Caki2 (cell line): Measurements from ENCODE around the gene BAG2. TPM values are rescaled to one million over a fixed set of nuclear protein-coding genes. Genes with fewer than 3 reads are reported as not detected.
A peak's percentile ranks its signal among the peaks of the same experiment; 100 is the strongest.

Experiments
- DNase-seq: peaks from one replicate; pipeline ENCODE4 v3.0.0-alpha.2; 2015; ENCODE audit warnings: low read depth
- in situ Hi-C: cut with HindIII; loops from 2 replicates; pipeline ENCODE4 v1.10.0; 2016; ENCODE audit warnings: low sequenced_read_pairs, low pct_unique_long_range_greater_than_20kb, mixed read lengths
- total RNA-seq: library from RNA; depleted of rRNA; stranded (reverse); fragments of >200 nt; shearing (Covaris generic); gene quantifications from 2 replicates; pipeline ENCODE4 v1.2.3, GENCODE V29; 2014; ENCODE audit warnings: low replicate concordance; rRNA removed

The BAG2 gene
- total RNA-seq, 1 experiment from 2014 or later, result 39.0 TPM

DNA sequence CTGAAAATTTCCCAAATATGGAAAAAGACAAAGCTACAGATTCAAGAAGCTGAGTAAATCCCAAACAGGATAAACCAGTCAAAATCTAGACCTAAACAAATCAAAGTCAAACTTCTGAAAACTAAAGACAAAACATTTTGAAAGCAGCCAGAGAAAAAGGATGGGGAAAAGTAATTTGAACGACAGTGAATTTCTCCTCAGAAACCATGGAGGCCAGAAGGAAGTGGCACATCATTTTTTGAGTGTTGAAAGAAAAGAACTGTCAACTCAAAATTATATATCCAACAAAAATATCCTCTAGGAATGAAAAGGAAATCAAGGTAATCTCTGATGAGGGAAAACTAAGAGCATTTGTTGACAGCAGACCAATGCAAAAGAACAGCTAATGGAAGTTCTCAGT, 43.1 kb downstream of the BAG2 start:
- in situ Hi-C loops, result no loop called here
- DNase-seq, result no peak

DNA sequence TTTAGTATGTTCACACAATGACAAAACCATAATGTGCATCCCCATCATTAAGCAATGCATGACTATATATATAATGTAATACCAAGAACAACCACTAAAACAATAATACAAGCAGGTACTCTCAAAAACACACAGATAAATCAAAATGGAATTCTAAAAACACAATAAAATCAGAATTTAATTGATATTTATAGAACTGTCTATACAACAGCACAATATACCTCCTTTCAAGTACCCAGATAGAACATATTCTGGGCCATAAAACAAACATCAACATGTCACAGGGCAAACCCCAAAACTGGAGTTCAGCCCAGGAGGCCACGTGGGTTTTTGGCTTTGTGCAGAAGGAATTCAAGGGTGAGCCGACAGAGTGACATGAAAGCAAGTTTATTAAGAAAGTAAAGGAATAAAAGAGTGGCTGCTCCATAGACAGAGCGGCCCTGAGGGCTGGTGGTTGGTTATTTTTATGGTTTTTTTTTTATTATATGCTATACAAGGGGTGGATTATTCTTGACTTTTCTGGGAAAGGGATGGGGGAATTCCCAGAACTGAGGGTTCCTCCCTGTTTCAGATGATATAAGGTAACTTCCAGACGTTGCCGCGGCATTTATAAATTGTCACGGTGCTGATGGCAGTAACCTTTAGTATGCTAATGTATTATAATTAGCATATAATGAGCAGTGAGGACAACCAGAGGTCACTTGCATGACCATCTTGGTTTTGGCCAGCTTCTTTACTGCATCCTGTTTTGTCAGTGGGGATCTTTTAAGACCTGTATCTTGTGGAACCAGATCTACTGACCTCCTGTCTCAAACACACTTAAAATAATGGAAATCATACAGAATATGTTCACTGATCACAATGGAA, 44.3 kb downstream of the BAG2 start:
- DNase-seq, result no peak
- in situ Hi-C loops, result no loop called here

DNA sequence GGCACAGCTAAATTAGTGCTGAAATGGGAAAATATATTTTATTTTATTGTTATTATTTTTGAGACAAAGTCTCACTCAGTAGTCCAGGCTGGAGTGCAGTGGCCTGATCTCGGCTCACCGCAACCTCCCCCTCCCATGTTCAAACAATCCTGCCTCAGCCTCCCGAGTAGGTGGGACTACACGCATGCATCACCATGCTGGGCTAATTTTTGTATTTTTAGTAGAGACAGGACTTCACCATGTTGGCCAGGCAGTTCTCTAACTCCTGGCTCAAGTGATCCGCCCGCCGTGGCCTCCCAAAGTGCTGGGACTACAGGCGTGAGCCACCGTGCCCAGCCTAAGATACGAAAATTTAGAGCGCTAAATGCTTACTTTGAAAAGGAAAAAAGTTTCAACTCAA, 45.1 kb downstream of the BAG2 start:
- in situ Hi-C loops, result no loop called here
- no peak for DNase-seq

DNA sequence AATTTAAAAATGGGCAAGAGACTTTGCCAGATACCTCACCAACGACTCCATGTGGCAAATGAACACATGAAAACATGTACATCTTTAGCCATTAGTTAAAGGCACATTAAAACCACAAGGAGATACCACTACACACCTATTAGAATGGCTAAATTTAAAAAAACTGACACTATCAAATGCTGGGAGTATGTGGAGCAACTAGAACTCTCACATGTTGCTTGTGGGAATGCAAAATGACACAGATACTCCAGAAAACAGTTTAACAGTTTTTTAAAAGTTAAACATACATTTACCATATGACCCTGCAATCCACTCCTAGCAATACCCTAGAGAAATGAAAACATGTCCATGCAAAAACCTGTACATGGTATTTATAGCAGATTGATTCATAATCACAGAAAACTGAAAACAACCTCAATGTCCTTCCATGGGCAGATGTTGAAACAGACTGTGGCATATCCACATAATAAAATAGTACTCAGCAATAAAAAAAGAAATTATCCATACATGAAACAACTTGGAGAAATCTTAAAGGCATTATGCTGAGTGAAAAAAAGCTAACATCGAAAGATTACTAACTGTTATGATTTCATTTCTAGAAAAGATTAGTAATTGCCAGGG, 48.1 kb downstream of the BAG2 start:
- no peak for DNase-seq
- in situ Hi-C loops, result no loop called here

DNA sequence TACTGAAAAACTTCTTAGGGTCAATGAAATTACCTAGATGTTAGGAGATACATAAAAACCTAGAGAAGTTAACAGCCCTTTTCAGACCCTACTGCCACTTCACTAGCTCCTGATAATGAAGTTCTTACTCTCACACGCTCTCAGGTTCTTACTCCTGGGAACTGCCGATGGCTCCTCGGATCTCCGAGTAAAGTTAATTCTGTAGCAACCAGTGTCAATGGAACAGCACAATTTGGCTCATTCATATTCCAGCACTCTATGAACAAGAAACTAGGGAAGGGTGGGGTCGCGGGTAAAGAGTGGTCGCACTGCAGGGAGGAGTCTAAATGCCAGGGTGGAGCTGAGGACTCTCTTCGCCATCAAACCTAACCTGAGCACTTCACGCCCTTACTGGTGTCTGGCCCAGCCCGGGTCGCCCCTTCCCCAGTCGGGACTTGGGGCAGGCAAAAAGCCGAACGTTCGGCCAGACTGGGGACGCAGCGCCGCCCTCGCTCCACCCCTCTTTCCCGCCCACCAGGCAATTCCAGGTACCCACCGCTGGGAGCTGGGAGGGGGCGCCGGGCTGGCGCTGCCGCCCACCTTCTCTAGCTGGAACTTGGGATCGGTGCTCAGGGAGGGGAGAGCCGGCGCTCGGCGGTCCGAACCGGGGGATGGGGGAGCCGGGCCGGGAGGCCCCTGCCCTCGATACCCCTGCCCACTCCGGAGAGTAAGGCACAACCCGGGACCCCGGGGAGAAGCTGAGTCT, 49.2 kb downstream of the BAG2 start:
- in situ Hi-C loops, result no loop called here
- DNase-seq, result peak; percentile 75

DNA sequence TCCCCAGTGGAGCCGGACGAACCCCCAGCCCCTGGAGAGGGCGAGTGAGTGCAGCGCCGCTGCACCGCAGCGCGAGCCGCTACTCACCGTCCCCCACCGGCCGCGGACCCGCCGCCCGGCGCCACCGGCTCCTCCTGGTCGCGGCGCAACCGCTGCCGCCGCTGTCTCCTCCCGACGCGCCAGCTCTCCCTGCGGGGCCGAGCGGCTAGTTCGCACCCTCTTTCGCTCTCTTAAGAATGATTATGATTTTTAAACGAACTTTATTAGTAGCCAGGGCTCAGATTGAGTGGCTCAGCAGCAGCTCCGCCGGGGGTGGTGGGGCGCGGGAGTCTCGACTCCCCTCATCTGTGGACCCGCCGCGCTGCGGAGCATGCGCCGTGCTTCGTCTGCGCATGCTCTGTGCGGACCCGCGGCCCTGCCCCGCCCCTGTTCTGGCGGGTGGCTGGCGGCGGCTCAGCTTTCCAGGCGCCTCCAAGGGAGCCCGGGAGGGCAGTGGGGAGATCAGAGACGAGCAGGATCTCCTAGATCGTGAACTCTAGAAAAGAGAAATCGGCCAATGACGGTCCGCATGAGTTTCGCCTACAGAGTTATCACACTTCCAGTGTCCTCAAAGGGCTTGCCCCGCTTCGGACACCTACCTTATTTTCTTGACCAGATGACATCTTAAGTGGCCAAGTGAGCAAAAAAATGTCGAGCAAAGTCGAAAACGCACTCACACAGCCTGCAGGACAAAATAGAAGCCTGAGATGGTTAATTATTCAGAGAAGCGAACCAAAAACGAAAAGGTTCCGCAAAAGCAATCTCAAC, 50.0 kb downstream of the BAG2 start, which contains the start of gene RAB23:
Gene RAB23 (minus strand): TSS at position 372 of the 807 bp plus-strand sequence. CDS start 11,927 bp downstream, outside the sequence.
- in situ Hi-C loops, result no loop called here
- peak; percentile 93 for DNase-seq

DNA sequence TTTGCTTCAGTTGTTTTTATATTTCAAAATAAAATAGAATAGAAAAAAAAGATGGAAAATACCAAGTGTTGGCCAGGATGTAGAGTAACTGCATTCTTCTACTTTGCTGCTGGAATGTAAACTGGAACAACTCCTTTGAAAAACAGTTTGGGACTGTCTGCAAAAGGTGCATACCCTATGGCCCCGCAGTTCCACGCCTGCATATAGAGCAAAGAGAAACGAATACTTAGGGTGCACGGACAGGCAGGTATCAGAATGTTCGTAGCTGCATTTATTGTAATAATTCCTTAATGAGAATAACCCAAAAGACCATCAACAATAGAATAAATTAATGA, 50.6 kb downstream of the BAG2 start:
- DNase-seq, result no peak
- in situ Hi-C loops, result no loop called here

DNA sequence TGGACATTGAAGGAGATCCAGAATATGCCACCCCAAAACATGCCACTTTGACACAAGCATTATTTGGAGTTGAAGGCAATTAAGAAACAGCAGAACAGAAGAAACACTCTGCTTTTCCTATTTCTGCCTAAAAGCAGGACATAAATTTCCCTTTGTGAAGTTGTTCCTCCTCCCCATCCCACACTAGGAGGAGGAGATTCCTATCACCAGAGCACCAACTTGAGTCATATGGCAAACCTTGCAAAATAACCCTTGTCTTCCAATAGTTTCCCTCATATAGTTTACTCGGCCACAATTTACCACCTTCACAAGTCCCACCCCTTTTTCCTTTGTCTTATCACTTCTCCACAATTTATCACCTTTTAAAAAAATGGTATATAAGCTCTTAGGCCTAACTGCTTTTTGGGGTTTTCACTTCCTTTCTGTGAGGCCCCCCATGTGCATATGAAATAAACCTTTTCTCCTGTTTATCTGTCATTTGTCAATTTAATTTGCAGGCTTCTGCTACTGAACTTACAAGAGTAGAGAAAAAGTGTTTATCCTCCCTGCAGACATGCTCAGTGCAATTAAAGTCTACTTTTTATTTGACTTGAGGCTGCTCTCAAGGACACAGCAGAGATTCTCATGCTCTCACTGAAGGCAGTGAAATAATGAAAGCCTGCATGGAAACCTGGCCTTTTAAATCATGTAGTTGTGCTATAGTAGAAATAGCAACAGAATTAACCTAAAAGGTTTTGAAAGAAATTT, 52.8 kb downstream of the BAG2 start:
- DNase-seq, result no peak
- in situ Hi-C loops, result no loop called here

DNA sequence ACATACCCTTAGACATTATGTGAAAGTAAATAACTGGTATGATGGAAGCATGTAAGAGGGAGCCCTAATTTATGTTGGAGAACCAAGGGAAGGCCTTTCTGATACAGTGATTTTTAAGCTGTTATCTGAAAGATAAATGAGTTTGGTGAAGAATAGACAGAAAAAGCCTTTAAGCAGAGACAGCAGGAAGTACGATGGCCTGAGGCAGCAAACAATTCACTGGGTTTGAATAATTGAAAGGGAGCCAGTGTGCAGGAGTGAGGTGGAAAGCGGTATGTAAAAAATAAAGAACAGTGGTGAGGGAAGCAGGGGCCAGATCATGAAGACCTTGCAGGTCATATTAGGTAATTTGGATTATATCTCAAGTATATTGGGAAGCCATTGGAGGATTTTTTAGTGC, 54.1 kb downstream of the BAG2 start:
- in situ Hi-C loops, result no loop called here
- no peak for DNase-seq

Other genes starting within 250 kb of the BAG2 start
- 7.7 and 25.6 TPM in 2 replicates for gene BEND6, start 217.2 kb upstream of the BAG2 start, total RNA-seq
- gene KIAA1586, start 125.6 kb upstream of the BAG2 start, total RNA-seq, result 6.9 and 28.4 TPM in 2 replicates
- 21.4 and 25.3 TPM in 2 replicates for gene ZNF451, start 82.1 kb upstream of the BAG2 start, total RNA-seq
- gene RAB23, start 50.0 kb downstream of the BAG2 start, total RNA-seq, result 17.0 and 25.2 TPM in 2 replicates
- gene PRIM2, start 145.3 kb downstream of the BAG2 start, total RNA-seq, result 78.5 and 81.3 TPM in 2 replicates